GF-D8 (cell line): ENCODE results near the gene NFYB.
"Not testable (repeated sequence)": the region's sequence is repeated elsewhere in the genome, so short reads cannot be mapped to it uniquely, and the experiment has no call there.

ENCODE experiments used
- DNase-seq: peaks from one replicate; lab custom pipeline; 2025; lab: John Stamatoyannopoulos, UW

NFYB gene

DNA sequence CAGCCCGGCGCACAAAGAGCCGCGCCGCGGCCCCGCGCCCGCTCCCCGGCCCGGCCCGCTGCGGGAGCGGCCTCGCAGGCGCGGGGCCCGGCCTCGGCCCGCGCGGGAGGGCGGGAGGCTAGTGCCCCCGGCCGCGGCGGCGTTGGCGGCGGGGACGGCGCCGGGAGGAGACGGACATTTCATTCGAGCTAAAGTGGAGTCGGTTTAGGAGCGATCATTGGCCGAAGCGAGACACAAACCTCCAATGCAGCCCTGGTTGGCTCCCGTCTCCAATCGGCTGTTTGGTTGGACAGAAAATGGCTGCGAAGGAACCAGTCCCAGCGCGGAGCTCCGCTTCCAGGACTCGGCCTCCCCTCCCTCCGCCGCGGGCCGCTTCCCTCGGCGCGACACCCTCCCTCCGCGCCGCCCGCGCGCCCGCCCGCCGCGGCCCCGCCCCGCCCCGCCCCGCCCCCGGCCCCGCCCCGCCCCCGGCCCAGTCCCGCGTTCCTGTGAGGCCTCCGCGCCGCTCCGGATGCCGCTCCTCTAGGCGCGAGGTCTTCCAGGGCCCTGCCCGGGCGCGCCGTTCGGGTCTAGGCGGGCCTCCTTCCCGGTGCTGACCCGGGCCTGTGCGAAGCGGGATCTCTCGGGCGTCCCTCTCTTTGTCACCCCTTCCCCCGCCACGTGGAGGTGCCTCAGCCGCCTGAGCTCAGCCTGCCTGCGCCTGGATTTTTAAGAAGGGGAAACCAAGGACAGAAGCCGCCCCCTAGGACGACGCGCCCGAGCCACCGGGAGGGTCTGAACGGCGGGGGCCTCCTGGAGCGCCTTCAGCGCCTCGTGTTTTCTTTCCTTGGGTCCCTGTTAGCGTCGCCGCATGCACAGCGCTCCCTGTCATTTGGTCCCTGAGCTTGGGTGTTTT is at the start of gene NFYB:
TSS of gene NFYB (minus strand) at position 309 of the 895 bp plus-strand sequence. CDS start 2,757 bp downstream, outside the sequence.
- DNase-seq: peak; percentile 91

DNA sequence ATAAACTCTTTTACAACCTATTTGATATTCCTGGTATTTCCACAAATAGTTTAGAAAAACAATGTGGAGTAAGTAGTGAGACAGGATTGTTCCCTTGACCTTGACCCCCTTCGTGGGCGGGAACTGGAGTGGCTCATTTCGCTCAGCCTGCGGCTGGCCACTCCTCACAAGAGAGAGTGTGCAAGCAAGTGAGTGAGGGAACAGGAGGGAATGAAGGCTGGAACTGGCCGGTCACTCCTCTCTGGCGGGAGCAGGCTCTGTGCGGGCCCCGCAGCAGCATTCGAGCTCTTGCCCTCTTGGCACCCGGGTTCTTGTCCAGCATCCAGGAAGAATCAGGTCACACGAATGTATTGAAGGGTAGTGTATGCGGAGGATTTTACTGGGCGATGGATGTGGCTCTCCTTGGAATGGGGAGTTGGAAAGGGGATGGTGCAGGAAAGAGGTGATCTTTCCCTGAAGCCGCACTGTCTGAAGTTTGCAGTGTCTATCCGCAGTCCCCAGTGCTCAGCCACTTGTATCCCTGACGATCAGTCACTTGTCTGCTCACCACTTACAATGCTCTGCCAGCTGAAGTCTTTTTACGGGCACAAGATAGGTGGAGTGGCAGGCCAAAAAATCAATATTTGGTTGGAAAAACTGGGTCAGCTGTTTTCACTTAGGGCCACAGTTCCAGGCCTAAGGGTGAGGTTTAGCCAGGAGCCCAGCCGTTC is 49.6 kb upstream of the NFYB start:
- DNase-seq: no peak

DNA sequence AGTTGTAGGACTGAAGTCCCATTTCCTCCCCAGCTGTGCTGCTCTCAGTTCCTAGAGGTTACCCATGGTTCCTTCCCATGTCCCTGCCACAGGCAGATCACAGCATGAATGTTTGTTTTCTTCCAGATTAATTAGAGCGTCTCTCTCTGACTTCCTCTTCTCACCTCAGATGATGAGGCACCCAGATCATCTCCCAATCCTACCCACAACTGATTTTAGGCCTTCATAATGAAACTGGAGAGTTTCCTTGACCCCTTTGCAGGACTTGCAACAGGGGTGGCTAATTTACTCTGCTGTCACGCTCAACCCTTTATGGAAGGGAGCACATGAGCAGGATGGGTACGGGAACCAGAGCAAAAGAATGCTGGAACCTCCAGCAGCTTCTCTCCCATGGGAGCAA is 45.4 kb upstream of the NFYB start:
- no peak for DNase-seq

DNA sequence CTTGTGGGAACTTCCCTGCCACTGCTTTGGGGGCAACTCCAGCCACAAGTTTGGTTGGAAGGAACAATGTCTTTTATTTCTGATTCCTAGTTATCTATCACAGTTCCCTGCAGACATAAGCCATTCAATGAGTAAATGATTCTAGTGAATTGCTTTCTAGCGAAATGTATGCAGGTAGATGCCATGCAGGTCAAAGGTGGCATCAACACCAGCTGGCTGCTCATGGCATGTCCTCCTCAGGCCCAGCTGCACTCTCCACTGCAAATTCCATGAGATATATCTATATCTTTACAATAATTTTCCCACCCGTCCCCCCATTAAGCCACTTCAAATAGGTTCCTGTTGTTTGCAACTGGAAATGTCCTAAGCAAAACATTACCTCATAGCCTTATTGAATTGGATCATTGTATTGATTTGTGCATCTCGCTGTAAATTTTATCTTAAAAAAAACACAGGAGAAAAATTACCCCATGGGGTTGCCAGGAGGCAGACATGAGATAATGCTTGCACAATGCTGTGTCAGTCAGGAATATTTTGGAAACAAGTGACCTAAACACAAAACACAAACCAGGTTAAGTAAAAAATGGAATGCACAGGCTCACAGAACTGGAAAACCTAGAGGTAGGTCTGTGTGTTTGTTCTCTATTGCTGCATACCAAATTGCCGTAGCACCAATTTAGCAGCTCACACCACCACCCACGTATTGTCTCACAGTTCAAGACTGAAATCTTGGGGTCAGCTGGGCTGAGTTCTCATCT is 44.8 kb upstream of the NFYB start:
- no peak for DNase-seq

DNA sequence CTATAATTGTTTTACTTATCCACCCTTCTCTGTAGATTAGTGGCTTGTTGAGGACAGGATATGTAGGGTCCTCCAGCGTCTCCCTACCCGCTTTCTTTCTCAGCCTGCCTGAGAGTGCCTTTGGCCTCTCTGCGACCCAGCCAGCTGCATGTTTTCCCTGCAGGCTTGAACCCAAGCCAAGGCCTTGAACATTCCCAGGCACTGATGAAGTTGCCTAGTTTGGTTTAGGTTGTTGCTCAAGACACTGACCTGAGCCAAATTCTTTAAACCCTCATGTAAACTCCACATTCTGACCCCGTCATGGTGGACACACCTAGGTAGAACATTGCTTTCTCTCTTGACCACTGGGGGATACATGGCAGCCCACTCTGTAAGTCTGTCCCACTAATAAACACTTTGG is 44.1 kb upstream of the NFYB start:
- DNase-seq: no peak

DNA sequence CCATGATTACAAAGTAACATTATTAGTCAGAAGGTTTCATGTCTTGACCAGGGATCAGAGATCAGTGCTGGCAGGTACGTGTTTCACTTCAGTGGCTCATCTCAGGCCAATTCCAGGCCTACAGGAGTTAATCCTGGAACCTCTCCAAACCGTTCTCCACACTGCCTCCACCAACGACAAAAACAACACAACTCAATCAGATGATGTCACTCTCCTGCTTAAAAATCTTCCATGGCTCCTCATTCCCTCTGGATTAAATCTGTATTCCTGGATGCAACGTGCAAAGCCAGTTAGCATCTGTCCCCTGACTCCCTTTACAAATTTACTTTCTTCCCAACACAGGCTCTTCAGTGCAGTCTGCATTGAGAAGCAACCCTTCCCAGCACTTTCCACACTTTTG is 43.3 kb upstream of the NFYB start:
- DNase-seq: no peak

DNA sequence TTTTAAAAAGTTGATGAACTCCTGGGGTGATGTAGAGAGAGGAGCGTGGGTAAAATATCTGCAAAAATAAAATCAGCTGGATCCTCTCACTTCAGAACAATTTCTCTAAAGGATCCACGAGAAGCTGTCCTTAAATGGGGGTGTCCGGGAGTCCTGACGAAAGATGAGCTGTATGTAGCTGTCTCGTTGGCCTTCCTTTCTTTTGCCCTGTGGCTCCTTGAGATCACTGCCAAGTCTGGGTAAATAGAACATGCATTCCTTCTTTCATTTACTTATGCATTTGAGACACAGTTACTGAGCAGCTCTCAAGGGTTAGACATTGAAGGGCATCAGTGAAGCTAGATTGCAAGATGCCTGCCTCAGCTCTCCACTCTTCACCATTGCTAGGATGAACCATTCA is 42.4 kb upstream of the NFYB start:
- no peak for DNase-seq

DNA sequence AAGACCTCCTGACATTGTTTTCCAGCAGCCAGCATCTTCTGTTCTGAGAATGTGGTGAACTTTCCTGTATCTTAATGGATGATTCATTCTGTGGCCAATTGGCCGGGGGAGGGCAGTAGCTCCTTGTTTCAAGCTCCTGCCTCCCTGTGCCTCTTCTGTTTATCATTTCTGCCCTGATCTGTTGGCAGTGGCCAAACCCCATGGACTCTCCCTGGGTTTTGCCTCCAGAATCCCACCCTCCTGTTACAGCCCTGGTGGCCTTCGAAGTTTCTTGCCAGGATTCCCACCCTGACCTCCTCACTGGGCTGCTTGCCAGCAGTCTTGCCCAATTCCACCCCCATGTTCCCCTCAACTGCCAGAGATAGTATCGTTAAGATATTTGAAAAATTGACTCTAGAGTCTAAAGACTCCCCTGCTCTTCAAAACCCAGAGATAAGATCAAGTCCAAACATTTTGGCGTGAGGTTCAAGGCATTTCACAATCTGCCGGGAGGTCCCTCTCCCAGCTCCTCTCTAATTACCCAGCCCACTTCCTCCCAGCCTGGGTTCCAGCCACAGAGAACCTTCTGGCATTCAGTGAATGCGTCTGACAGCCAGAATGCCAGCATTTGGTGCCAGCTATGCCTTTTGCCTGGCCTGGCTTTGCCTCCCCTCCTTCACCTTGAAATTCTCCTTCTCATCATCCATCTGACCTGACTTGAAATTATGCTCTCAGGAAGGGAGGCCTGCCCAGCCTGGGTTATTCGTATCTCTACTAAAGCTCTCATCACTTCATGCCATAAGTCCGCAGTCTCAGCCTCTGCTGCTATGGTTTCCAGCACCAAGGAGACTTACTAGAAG is 39.9 kb upstream of the NFYB start:
- DNase-seq: peak; percentile 60

DNA sequence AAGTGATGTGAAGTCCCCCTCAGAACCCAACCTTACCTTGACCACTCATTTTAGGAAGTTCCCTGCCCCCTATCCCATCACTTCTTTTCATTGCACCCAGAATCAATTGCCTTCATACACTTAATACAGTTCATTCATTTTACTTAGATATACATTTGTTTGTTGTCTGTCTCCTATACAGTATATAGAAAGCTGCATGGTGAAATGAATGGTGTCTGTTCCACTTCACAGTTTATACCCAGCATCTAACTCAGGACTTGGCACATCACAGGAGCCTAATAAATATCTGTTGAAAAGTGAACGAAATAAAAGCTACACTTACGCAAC is 39.3 kb upstream of the NFYB start:
- DNase-seq: no peak

DNA sequence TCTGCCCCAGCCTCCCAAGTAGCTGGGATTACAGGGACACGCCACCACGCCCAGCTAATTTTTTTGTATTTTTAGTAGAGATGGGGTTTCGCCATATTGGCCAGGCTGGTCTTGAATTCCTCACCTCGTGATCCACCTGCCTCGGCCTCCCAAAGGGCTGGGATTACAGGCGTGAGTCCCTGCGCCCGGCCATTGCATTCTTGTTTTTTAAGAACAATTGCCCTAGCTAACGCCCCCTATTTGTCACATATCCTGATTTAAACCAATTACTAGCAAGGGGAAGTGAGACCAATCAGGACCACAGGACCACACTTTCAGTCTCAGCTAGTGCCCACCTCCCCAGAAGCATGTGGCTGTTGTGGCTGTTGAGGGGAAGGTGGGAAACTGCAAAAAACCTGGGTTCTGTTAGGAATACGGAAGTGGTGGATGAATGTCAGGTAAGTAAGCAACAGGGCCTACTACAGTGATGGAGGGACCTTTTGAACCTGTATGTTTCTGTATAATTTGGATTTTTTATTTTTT is 37.8 kb upstream of the NFYB start:
- DNase-seq: no peak

DNA sequence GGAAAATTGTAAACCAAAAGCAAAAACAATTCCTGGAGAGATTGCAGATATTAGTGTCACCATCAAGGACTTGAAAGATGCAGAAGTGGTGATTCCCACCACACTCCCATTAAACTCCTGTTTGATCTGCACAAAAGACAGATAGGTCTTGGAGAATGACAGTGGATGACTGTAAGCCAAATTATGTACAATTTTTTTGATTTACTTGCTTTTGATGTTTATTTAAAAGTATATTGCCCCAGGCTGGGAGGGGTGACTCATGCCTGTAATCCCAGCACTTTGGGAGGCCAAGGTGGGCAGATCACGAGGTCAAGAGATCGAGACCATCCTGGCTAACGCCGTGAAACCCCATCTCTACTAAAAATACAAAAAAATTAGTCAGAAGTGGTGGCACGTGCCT is 35.8 kb upstream of the NFYB start:
- DNase-seq: not testable (repeated sequence)

DNA sequence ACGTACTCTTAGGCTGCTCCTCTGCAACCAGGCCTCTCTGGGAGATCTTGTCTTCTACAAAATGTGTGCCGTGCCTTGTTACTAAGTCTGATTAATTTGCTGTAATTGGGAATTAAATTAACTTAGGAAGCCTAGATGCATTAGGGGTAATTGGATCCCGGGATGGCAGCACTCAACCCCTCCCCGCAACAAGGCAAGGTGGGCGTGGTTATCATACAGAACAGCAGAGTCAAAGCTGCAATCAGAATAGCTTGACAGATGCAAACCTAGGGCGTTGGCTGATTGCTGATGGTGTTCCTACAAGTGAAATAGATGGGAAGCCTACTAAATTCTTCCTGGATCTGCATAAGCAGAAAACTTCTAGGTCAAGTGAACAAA is 34.5 kb upstream of the NFYB start:
- DNase-seq: no peak

DNA sequence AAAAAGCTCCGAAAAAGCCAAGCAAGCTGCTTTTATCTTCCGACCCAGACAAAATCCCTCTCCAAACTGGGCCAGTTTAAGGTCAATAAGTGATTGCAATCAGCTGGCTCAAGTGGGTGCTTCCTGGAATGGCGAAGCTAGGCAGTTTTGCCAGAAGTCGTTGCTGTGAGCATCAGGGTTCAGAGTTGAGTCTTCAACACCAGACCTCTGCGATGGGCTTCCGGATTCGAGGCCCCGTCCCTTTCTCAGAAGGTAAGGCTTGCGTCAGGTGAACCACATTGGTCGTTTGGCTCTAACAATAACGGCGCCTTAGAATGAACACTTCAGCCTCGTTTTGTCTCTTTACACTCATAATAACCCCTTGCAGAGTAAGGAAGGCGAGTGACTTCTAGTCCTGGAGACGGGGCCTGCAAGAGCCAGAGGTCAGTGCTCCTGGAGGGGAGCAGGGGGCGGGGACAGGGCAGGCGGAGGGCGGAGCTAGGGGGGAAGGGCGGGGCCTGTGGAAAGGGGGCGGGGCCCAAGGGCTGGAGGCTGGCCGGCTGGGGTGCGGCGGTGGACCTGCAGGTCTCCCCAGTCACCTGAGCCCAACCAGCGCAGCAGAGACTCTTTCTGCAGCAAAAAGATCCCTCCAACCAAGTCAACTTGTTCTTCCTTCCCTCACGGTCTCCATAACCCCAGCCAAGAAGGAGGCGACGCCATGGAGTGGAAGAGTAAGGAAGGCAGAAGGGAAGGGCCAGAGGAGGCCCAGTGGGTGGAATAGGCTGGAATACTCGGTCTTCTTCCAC is 34.0 kb upstream of the NFYB start:
- no peak for DNase-seq

DNA sequence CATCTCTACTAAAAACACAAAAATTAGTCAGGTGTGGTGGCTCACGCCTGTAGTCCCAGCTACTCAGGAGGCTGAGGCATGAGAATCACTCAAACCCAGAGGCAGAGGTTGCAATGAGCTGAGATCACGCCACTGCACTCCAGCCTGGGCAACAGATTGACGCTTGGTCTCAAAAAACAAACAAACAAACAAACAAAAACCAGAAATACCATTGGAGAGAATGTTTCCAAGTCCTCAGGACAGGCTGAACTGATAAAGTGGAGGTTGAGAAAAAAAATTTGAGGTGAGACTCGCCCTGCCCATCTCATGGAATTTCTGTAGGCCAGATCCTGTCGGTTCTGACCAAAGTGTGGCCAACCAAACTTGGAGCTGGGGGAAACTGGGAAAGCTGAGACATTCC is 30.6 kb upstream of the NFYB start:
- no peak for DNase-seq

DNA sequence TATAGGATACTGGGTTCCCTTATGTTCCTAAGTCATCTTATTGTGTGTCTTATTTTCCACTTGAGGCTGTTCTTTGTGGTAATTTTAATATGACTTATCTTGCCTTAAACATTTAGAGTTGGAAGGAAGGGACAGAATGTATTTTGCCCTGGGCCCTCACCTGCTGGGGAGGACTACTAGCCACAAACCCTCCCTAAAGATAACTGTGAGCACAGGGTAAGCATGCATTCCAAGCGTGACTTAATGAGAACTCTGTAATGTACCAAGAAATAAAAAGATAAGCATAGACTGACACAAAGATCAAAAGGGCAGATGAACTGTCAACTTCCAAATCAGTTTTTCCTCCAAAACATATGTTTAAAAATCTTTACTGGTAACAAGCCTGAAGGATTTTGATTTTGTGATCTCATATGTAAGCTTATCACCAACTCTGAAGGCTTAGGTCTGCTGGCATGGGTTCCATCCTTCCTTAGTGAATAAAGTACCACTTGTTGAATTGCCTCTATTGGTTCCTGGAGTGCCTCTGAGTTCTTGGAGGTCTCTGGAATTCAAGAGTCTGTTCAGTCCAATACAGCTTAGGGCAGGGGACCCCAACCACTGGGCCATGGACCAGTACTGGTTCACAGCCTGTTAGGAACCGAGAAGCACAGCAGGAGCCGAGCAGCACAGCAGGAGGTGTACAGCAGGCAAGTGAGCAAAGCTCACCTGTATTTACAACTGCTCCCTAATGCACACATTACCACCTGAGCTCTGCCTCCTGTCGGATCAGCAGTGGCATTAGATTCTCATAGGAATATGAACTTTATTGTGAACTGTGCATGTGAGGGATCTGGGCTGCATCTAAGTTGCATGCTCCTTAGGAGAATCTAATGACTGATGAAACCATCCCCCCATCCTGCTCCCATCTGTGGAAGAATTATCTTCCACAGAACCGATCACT is 29.8 kb upstream of the NFYB start:
- DNase-seq: no peak

DNA sequence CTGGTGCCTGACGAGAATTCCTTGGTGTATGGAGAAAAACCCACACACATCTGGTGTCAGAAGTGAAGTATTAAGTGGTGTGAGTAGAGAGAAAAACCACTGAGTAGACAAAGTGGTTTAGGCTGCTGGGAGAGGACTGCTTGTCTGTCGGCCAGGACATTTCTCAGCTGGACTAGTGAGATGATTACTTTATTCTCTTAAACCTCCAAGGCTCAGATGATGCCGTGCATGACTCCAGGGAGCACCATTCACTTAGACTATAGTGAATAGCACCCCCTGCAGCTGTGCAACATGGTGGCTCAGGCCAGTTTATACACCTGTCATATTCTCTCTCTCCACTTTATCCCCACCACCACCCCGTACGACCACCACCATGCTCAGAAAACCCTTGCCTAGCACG is 28.5 kb upstream of the NFYB start:
- DNase-seq: no peak

DNA sequence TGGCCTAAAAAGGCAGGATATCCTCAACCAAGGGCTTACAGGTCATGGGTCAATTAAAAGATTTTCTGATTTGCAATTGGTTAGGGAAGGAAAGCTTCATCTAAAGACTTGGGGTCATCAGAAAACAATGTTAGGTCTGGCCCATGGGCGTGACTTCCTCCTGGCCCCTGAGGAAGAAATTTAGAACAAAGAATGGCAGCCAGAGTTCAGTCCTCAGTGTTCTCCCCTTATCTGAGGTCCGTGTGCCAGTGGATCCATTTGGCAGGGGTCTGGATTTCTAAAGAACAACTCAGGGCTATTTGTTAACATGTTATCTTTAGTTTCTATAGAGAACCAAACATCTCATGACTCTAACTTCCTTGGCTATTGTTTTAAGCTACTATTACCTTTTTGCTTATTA is 27.8 kb upstream of the NFYB start:
- no peak for DNase-seq

DNA sequence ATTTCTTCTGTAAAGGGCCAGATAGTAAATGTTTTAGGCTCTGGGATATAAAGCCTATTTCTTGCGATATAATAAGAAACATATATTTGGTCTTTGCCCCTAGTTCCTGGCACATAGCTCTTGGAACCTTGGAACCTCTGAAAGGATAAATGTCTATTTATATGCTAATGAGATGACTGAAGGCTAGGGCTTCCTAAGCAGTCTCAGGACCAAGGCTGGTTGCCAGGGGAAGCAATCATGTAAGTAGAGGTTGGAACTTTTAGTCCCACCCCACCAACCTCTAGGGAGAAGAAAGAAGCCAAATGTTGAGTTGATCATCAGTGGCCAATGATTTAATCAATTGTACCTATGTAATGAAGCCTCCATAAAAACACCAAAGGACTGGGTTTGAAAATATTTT is 26.6 kb upstream of the NFYB start:
- no peak for DNase-seq

DNA sequence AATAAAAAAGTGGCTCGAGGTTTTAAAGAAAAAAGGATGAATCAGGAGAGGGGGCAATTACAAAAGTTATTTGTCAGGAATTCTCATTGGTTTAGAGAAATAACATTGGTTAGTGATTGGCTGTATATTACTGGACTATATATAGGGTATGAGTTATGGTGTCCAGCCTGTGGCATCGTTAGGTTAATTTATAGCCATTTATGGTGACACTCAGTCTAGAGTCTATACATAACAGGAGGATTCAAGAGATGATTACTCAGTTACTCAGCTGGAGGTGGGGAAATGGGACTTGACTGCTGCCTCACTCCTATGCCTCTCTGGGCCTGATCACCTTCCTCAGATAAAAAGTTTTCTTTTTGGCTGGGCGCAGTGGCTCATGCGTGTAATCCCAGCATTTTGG is 25.6 kb upstream of the NFYB start:
- DNase-seq: no peak

DNA sequence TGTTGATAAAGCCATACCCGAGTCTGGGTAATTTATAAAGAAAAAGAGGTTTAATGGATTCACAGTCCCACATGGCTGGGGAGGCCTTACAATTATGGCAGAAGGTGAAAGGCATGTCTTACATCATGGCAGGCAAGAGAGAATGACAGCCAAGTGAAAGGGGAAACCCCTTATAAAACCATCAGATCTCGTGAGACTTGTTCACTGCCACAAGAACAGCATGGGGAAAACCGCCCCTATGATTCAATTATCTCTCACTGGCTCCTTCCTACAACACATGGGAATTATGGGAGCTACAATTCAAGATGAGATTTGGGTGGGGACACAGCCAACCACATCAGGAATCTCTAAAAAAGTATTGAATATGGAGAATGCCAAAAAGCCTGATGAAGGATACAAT is 25.0 kb upstream of the NFYB start:
- not testable (repeated sequence) for DNase-seq
